Upper lobe of left lung (tissue), 4 donors: ENCODE results near the gene ITGB3.

ENCODE experiments used
- EP300 ChIP-seq, 4 donors: sonication (generic); formaldehyde crosslinking; IDR thresholded peaks; one replicate each; pipeline ENCODE4 v1.5.1; 2017; ENCODE audit warnings: antibody characterized with exemption in 4 of 4, control low read depth in 2 of 4
- TF ChIP-seq, protein P1 (sequence below), 6 experiments: fragments of 450-650 bp in 4 of 6; fragments of 200-600 bp in 2 of 6; sonication (generic) in 2 of 6; IDR thresholded peaks; one replicate each; pipeline ENCODE4 v1.5.1; 2016 to 2019; ENCODE audit warnings: antibody characterized with exemption in 6 of 6

- peak in 1 of 4 donors; percentile 56 for TF ChIP-seq EP300 (IDR thresholded peaks at IDR 0.05)
- TF ChIP-seq, protein P1, sequence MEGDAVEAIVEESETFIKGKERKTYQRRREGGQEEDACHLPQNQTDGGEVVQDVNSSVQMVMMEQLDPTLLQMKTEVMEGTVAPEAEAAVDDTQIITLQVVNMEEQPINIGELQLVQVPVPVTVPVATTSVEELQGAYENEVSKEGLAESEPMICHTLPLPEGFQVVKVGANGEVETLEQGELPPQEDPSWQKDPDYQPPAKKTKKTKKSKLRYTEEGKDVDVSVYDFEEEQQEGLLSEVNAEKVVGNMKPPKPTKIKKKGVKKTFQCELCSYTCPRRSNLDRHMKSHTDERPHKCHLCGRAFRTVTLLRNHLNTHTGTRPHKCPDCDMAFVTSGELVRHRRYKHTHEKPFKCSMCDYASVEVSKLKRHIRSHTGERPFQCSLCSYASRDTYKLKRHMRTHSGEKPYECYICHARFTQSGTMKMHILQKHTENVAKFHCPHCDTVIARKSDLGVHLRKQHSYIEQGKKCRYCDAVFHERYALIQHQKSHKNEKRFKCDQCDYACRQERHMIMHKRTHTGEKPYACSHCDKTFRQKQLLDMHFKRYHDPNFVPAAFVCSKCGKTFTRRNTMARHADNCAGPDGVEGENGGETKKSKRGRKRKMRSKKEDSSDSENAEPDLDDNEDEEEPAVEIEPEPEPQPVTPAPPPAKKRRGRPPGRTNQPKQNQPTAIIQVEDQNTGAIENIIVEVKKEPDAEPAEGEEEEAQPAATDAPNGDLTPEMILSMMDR (IDR thresholded peaks at IDR 0.05), result no peak
Measured at GRCh38 chr17:47239967-47240651, 13.5 kb upstream of the ITGB3 start.
